ENCODE results near the gene ELMO1.

Gene ELMO1

DNA sequence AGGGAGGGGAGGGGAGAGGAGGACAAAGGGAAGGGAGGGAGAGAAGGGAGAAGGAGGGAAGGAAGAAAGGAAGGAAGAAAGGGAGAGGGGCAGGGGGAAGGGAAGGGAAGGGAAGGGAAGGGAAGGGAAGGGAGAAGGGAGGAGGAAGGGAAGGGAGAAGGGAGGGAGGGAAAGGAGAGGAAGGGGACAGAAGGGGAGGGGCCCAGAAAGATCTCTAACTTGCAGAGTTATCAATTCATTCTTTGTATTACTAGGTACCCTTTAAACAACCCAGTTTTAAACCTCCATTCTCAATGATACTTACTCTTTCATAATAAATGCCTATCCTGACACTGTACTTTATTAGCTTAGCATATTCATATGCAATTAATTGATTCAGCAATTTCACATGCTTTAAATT, 192.0 kb downstream of the ELMO1 start:
- no peak for DNase-seq

DNA sequence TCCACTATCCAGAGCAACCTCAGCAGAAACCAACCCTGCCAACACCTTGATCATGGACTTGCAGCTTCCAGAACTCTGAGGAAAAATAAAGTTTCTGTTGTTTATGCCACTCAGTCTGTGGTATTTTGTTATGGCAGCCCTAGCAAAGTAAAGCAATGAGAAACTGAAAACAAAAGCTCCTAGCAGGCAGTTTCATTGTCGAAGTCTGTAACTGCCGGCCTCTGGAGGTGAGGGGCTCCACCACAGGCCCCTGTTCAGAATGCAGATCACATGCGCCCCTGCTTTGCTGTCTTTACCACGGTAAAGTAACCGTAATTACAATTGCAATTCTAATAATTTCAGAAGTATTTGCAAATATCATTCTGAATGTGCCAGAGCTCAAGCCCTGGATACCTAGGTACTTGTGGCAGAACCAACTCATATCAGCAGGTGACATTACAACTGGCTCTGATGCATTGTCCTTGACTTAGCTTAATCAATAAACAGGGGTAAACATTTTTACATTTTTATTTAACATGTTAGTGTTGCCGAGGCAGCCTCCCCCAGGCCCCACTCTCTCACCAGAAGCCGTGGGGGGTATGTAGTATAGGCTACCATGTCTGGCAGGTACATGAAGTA, 193.2 kb downstream of the ELMO1 start:
- no peak for DNase-seq

DNA sequence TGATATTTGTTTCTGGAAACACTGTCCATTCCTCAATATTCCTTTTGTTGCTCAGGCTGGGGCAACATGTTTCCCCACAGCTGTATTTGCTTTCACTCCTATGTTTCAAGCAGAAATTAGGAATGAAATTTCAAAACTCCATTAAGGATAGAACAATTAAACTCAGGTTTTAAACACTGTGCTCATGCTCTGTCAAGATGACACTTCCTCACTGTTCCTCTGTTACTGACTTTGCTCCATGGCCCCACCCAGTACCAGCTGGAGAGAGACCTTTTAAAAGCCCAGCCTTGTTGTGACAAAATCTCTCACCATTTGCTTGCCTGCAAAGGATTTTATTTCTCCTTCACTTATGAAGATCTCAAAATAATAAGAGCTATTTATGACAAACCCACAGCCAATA, 197.4 kb downstream of the ELMO1 start:
- DNase-seq: no peak

DNA sequence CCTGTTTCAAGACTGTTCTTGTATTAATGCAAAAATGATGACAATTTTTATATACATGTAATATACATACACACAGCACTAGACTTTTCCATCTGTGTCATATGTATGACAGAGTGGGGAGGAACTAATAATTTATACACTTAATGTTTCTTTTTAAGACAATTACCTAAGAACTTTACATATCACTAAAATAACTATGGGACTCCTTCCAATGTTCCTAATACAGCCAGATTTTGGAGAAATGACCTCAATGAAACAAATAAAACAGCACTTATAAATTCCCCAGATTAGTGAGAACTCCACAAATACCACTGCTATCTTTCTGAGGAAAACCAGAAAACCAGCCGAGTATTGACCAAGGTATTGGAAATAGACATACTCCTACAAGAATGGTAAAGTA, 199.4 kb downstream of the ELMO1 start:
- no peak for DNase-seq

DNA sequence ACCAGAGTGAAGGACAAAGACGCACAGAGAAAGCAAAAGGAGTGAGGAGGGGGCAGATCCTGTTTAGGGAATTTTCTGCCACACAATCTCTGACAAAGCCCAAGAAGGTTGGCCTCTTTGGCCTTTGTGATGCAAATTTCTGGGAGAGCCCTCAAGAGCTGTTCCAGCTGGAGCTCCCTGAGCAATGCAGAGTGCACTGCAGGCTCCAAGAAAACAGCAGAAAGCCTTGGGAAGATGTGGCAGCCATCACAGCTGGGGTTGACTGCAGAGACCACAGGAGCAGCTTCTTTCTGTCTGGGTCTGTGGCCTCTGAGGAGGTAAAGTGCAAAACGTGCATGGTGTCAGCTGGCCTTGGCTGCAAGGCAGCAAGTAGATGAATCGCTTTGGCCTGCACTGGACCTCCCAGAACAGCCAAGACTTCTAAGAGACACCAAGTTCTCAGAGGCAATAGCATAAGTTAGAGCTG, 200.2 kb downstream of the ELMO1 start:
- no peak for DNase-seq

DNA sequence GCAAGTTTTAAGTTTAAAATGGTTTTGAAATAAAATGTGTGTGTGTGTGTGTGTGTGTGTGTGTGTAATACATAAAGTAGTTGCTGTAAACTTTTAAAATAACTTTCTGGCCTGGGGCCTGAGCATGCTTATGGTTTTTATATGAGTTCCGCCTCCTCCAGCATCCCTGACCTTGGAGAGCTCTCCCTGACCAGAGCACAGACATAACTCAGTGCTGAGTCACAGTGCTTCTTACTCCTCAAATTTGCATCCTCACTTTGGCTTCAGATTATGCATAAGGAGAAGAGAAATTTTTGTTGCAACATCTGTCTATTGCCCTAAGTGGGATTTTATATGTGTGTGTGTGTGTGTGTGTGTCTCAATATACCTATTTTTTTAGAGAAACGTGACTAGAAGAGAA, 200.8 kb downstream of the ELMO1 start:
- no peak for DNase-seq

DNA sequence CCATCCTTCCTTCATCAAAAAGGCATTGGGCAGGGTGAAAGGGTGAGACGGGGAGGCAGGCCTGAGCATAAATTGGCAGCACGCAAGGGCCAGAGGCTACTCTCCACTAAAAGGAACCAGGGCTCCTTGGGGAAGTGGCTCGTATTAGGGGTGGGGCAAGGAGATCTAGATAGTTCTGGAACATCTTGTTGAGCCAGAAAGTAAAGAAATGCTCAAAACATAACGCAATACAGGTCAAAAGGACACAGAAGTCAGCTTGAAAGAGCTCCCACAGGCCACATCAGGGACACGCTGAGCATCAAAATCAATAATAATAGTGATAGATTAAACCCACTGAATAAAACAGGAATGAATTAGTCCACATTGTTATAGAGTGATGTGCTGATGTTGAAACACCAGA, 203.1 kb downstream of the ELMO1 start:
- DNase-seq: no peak

DNA sequence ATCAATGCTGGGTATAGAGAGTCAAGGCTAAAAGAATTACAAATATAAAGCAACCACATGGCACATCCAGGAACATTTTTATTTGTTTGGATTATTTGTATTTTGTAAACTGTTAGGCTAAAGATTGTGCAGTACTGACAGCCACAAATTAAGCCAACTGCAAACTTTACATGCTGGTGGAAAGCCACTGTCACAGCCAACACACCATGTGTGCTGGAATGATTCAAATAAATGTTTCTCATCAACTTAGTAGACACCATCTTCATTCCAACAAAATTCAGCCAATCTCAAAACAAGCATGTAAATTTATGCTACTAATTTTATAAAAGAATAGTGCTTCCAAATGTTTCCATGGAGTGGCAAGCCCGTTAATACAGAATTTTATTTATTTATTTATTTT, 211.8 kb downstream of the ELMO1 start:
- no peak for DNase-seq

DNA sequence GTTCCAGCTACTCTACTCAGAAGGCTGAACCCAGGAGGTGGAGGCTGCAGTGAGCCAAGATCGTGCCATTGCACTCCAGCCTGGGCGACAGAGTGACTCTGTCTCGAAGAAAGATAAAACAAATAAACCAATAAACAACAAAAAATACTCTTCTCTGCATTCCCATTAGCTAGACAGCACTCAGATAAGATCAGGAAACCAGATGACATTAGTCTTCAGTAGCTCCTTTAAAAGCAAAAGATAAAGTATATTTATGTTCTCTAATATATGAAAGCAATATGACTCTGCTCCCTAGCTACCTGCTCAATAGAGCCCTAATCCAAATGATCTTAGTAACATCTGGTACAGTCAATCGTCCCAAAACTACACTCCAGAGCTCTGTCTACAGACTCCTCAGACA, 212.9 kb downstream of the ELMO1 start:
- no peak for DNase-seq

DNA sequence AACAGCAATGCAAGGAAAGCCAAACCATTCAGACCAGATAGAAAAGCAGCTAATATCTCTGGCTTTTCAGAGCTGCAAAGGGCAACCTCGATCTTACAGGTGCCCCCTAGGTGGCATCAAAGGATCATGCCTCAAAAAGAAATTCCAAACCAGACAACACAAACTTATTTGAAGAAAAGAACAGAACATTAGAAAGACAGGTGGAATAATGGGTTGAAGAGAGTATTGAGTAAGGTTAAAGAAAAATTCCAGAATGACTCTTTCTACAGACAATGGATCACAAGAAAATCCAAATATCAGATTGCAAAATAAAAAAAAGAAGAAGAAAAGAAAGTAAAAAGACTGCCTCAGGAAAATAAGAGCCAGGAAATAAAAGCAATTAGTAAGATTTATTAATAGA, 213.7 kb downstream of the ELMO1 start:
- DNase-seq: no peak

DNA sequence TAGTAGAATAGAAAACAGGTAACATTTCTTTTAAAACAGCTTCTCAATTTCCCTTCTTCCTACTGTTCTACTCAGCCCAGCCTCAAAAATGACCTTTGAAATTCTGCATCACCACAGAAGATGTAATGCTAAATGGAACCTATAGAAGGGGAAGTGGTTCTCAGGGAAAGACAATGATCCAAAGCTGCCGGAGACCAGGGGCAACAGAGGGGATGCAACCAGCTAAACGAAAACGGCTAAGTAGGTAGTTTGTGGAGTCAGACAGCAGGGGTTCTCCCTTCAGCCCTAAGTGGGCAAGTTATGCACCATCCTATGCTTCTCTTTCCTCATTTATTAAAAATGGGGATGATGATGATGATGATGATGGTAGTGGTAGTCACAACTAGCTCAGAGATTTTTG, 214.3 kb downstream of the ELMO1 start:
- no peak for DNase-seq

DNA sequence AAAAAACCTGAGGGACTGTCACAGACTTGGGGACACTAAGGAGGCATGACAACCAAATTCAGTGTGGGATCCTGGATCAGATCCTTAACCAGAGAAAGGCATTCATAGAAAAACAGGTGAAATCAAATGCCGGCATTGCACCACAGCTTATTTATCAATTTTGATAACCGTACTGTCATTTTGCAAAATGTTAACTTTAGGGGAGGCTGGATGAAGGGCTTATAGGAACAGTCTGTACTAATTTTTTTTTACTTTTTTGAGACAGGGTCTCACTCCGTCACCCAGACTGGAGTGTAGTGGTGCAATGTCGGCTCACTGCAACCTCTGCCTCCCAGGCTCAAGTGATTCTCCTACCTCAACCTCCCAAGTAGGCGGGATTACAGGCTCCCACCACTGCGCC, 217.1 kb downstream of the ELMO1 start:
- DNase-seq: no peak

DNA sequence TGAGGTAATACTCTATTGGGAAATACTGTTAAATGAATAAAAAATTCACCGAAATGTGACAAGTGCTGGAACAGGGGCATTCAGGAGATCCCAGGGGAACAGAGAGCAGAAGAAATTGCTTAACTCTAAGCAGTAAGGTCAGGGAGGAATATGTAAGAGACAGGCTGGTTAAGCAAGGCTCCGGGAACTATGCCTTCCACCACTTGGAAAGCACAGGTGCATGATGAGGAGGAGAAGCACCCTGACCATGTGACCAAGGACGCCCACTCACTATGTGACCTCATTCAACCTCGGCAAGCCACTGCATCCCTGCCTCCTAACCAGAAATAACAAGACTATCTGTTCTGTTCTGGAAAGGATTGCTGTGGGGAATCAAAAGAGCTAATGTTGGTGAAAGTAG, 218.4 kb downstream of the ELMO1 start:
- no peak for DNase-seq

DNA sequence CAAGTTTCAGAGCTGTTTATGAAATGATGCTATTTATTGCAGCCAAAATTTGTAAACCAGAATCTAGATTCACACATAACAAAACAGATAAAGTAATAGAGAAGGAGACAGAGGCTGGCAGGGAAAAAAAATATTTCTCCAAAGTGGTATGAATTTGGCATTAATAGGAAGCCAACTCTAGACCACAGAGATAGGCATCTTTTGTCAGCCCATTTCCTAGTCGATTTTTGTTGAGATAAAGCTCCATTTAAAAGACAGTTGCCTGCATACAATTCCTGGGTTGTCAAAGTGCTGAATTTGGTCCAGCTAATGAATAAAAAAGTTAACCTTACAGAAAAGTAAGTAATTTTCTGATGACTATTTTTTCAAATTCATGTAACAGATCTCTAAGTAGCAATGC, 219.3 kb downstream of the ELMO1 start:
- no peak for DNase-seq

DNA sequence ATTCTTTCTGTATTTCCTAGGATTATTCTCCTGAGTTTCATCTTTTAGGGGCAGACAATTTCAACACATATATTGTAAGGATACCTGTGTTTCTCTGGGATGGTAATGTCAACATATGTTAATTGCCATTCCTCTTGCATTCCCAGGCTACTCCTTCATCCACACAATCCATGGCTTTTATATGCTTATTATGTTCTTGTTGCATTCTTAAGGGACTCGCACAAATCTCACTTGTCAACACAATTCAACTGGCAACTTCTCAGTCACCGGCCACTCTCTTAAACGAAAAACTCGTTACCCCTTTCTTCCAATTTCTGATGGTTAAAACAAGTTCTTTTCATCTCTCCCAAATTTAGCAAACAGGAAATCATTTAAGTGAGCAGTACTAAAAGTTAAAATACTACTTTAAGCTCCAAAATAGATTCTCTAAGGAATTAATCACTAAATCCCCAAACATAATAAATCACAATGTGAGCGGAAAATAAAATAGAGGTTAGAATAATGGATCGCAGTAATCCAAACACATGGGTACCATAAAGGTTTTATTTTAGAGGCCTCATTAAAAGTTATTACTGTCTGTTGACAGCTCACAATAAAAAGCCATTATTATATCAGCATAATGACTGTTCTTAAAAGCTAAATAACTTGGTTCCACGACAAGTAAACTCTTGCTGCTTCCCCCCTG, 223.2 kb downstream of the ELMO1 start:
- no peak for DNase-seq

DNA sequence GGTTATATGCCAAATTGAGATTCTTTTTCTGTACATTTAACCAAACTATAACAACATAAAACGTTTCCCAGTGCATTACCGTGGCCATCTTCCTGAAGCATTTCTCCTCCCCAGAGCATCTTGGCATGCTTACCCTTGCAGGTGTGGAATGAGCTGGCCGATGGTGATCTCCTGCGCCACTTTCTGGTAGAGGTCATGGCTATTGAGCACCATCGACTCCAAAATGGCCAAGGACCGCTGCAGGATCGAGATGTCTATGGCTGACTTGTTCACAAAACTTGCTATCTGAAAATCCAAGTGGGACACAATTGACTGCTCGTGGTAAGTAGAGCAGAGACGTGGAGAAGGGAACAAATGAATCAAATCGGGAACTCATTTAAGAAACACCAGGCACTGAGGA, 223.9 kb downstream of the ELMO1 start:
- DNase-seq: no peak

DNA sequence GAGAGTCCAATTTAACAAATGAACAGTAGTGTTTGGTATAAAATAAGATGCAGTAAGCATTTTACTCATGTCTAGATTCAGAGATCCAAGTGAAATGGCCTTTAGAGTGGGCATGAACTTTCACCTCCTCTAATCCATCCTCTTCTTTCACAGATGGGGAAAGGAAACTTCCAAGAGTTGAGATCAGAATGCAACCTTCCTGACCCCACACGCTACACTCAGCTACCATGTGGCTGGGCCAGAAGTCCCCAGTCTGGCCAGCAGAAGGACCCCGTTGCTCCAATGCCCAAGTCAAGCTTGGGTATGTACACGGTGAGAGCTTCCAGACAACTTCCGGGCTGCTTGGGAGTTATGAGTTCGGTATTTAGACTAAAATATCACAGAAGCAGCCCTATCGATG, 228.0 kb downstream of the ELMO1 start:
- DNase-seq: no peak

DNA sequence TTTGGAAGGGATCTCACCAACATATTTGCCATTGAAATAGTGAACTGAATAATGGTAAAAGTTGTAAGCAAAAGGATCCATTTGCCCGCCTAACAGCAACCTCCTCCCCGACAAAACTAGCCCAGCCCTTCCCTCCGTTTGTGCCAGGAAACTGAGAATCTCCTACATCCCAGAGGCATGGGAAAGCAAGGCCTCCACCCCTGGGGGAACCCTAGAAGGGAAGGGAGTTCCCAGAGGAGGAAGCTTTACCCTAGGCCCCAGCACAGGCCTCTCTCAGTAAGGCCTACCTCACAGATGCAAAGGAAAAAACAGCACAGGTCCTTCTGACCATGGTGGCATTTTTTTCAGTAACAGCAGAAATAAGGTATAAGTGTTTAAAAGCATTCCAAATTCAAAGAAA, 229.7 kb downstream of the ELMO1 start:
- DNase-seq: no peak

DNA sequence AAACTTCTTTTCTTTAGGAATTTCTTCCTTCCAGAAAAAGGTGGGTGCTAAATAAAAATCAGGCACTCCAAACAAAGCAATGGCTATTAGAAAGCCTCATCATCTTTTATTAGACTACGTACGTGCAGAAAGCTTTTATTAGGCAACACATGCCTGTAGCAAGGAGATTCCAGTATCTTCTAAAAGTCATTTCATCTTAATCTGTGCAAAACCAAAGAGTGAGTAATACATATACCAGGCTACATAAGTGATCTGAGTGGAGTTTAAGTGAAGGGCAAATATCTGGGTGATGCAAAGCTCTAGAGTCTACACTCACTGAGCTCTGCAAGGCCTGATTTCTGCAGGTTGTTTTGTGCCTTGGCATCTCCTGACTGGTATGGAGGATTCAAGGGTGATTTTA, 231.7 kb downstream of the ELMO1 start:
- DNase-seq: no peak

DNA sequence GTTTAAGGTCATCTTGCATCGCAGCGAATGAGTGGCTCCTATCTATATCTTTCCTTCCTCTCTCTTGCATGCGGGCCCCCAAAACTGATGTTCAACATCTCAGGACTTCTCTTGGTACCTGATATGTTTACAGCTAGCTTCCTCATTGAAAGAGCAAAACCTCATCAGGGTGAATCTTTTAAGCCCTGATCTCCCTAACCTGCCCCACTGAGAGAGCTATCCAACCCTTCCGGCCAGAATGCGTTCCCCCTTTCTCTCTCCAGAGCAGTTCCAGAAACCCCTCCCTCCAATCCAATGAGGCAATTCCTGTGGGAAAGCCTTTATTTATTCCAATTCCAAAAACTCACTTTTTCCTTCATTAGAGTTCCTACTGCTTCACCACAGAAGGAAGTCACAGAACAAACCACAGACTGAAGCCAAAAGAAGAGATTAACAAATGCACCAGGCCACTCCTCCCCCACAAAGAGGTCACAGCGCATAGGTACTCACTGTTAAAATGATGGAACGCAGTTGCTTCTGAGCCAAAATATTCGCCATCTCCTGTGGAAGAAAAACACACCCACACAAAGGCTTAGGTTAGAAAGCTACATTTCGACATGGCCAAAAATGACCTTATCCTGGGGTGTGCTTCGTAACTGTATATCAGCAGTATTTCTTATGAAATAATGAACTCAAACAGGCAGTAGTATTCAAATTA, 232.4 kb downstream of the ELMO1 start:
- no peak for DNase-seq

DNA sequence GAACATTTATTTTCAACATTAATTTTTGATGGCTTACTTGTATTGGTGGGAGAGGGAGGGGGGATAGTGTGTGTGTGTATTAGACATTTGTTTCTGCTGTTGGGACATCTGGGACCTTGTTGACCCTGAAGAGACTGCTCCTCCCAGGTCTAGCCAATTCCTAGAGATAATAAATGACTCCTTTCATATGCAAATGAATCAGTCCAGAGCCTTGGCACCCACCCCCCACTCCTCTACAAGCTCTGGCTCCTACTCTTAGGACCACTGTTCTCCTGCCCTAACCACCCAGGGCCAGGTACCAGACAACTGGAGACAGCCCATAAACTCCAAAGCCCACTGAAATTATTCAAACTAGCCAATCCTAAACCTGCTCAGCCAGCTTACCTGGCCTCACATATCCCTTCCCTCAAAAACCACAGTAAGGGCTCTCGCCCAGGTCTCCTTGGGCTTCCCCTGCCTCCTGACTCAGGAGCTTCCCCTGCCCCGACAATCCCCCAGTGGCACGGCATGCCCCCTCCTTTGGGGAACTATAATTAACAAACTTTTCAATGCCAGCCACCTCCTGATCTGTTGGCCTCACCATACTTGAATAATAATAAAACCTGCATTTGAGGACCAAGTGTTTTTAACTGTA, 233.3 kb downstream of the ELMO1 start:
- DNase-seq: no peak

DNA sequence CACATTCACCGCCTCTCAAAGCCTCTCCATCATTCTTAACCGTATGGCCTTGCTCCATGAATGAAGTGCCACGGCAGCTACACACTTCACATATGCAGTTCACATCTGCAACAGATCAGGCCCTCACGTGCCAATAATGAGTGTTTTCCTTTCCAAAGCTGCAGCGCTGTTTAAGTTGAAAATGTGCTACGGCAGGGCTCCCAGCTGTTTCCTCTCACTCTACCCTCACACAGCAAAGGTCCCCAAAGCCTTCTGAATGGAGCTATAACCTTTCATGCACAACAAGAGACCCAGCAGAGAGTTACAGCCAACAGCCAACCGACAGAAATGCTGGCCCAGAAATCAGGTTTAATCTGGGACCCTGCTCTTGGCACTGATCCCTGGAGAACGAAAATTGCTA, 236.1 kb downstream of the ELMO1 start:
- no peak for DNase-seq

DNA sequence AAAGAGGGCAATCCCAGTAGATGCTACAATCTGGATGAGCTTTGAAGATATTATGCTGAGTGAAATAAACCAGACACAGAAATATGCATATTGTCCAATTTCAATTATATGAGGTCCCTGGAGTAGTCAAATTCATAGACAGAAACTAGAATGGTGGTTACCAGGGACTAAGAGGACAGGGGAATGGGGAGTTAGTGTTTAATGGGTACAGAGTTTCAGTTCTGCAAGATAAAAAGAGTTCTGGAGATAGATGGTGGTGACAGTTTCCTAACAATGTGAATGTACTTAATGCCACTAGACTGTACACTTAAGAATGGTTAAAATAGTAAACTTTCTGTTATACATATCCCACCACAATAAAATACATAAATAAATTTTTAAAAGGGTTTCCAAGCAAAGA, 236.6 kb downstream of the ELMO1 start:
- no peak for DNase-seq

Measured in activated effector memory CD4-positive, alpha-beta T cell treated with anti-CD3 and anti-CD28 coated beads, Interleukin-2, amount 50 U/mL, for 16 hours (primary cell).